Measurements from ENCODE around the gene CEP89.
"Not testable (repeated sequence)": the region's sequence is repeated elsewhere in the genome, so short reads cannot be mapped to it uniquely, and the experiment has no call there.

The CEP89 gene

DNA sequence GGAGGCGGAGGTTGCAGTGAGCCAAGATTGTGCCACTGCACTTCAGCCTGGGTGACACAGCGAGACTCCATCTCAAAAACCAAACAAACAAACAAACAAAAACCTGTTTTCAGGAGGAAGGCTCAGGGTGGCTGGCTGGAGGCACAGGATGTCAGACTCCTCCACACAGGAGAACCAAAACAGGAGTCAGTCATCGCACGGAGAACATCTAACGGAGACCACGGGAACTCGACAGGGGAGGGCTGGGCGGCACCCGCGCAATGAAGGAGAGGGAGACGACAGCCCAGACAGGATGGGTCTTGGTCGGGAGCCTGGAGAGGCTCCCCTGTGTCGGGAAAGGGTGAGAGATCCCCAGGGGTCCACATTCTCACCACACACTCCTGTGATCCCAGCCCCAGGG lies 81.4 kb downstream of the CEP89 start:
- H3K27ac ChIP-seq = no peak overlapping the region
- TF ChIP-seq, protein P1, sequence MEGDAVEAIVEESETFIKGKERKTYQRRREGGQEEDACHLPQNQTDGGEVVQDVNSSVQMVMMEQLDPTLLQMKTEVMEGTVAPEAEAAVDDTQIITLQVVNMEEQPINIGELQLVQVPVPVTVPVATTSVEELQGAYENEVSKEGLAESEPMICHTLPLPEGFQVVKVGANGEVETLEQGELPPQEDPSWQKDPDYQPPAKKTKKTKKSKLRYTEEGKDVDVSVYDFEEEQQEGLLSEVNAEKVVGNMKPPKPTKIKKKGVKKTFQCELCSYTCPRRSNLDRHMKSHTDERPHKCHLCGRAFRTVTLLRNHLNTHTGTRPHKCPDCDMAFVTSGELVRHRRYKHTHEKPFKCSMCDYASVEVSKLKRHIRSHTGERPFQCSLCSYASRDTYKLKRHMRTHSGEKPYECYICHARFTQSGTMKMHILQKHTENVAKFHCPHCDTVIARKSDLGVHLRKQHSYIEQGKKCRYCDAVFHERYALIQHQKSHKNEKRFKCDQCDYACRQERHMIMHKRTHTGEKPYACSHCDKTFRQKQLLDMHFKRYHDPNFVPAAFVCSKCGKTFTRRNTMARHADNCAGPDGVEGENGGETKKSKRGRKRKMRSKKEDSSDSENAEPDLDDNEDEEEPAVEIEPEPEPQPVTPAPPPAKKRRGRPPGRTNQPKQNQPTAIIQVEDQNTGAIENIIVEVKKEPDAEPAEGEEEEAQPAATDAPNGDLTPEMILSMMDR (IDR thresholded peaks at IDR 0.05) = no peak
- no peak overlapping the region for H3K4me3 ChIP-seq
- DNase-seq (ENCODE audit: low spot score) = no peak

DNA sequence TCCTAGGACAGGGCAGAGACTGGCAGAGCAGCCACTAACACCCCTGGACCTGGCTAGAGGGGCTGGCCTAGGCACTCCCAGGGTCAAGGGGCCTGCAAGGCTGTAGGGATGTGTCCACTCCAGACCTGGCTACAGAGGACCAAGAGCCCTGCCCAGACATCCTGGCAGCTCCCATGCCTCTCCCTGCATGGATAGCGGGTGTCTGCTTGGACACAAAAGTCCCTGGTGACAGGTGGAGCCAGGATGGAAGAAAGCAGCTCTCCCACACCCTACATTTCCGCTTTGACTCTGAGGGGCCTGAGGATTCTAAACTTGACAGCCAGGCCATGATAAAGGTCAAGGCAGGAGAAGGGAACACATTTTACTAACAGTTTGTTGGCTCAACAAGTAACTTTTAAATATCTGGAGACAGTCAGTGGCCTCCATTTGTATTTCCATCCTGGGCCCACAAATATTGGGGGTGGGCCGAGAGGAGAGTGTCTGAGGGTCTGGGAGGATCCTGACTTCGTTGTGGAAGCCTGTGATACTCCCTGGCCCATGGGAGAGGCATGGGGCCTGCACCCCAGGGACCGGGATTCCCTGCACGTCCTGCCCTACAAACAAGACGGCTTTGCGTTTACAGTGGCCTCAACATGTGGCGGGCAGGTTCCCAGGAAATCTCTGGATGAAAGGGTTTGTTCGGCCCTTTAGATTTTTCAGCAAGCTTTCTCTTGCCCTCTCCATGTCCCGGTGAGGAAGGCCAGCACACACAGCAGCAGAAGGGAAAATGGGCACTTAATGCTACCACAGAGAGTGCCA lies 82.4 kb downstream of the CEP89 start:
- Histone ChIP-seq H3K27ac (no peak overlapping the region), H3K4me3 (no peak overlapping the region)
- TF ChIP-seq, protein P1 (IDR thresholded peaks at IDR 0.05) = no peak
- DNase-seq (ENCODE audit: low spot score) = no peak

DNA sequence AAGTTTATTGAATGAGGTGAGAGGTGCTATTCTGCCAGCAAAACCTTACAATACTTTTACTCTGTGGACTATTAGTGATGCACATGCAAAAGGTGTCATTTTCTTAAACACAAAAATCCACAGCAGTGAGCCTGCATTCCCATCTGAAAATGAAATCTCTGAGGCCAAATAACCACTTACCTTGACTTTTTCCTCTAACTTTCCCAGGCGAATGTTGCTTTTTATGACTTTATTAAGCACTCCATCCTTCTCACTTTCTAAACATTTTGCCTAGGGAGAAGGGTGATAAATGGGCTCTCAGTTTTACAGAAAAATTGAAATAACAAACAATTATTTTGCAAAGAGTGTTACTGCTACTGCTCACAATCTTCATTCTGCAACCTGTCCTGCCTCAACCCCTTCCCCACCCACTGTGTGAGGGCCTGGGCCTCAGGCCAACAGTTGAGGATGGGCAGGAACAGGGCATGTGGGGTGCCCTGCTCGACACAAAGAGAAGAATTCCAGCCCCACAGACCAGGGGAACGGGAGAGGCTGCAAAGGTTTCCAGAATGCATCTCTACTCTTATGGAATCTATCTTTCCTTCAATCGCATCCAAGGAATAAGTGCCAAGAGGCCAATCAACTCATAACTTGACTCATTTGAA lies 84.1 kb downstream of the CEP89 start:
- no peak overlapping the region for H3K27ac ChIP-seq
- no peak overlapping the region for H3K4me3 ChIP-seq
- TF ChIP-seq, protein P1 (IDR thresholded peaks at IDR 0.05) = no peak
- no peak for DNase-seq (ENCODE audit: low spot score)

DNA sequence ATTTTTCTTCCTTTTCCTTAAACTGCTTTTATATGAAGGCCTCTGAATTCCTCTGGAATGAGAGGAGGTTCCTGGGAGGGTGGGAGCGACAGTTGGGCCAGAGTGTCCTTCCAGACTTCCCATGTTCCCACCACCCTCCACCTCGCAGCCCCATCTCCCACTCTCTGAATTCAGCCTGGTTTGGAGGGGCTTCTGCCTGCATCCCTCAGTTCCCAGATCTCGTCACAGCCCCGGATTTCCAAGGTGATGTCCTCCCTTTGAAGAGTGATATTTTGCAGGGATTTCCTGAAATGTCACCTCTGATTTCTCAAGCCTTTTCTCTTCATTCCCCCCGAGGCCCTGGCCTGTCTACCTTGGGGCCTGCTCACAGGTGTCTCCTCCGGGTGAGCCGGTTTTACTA lies 85.5 kb downstream of the CEP89 start:
- H3K27ac ChIP-seq = no peak overlapping the region
- no peak for DNase-seq (ENCODE audit: low spot score)
- TF ChIP-seq, protein P1 (IDR thresholded peaks at IDR 0.05) = no peak
- no peak overlapping the region for H3K4me3 ChIP-seq

DNA sequence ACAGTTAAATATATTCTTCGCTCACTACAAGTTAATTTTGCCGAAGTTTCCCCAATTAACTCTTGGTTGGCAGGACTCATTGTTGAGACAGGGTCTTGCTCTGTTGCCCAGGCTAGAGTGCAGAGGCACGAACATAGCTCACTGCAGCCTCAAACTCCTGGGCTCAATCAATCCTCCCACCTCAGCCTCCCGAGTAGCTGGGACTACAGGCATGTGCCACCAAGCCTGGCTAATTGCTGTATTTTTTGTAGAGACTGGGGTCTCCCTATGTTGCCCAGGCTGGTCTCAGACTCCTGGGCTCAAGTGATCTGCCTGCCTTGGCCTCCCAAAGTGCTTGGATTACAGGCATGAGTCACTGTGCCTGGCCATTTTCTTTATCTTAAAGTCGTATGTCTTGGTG lies 86.5 kb downstream of the CEP89 start:
- DNase-seq (ENCODE audit: low spot score); H3K4me3 ChIP-seq; H3K27ac ChIP-seq: not testable (repeated sequence)

GRCh38 chr19:32881766-32882165 lies 90.0 kb downstream of the CEP89 start:
- Histone ChIP-seq H3K27ac (no peak overlapping the region), H3K4me3 (no peak overlapping the region)
- TF ChIP-seq, protein P1 (IDR thresholded peaks at IDR 0.05) = no peak
- DNase-seq (ENCODE audit: low spot score) = no peak

DNA sequence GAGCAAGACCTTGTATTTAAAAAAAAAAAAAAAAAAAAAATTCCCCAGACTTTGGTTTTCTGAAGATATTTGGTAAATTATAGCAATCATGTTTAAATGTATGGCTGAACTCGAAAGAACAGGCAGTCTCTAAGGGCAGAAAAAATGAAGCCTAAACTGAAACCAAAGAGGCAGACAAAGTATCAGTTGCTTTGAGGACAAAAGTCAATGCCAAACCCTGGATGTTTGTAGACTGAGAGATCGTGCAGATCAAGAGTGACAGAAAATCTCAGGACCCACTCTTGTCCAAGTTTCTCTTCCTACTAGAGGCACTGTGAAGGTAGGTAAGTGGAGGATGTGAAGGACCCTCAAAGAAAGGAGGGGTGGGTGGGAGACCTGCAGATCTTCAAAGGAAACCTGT lies 91.1 kb downstream of the CEP89 start:
- no peak overlapping the region for H3K27ac ChIP-seq
- no peak overlapping the region for H3K4me3 ChIP-seq
- TF ChIP-seq, protein P1 (IDR thresholded peaks at IDR 0.05) = no peak
- DNase-seq (ENCODE audit: low spot score) = no peak

Measured in coronary artery (tissue), 2 donors.